ENCODE results near the gene INAVA. TPM values are rescaled to one million over a fixed set of nuclear protein-coding genes. Genes with fewer than 3 reads are reported as not detected.

Gene INAVA
- total and polyA plus RNA-seq, 10 of the 15 experiments (the other 5 are each of a cell fraction or from before 2014, with no cell fraction given), result 3.6 to 15.4 (median 9.5) TPM

DNA sequence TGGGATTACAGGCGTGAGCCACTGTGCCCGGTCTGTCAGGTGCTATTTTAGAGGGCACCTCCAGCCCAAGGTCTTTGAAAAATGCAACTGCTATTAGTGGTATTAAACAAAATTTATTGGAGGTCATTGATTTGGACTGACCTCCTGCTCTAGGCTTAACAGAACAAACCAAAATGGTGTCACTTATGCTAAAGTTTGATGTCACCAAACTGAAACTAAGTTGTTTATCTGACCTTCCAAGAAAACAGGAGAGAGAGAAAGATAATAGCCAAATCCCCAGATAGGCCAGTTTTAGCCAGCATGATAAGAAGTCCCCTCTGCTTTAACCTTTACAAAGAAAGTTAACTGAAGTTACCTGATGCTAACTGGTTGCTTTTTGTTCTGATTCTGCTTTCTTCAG lies 8.1 kb upstream of the INAVA start (continued):
- TF ChIP-seq NFYA (IDR thresholded peaks at IDR 0.05; ENCODE audit: borderline replicate concordance, low read depth, low read length) (no peak), STAT1 (conservative IDR thresholded peaks at IDR 0.05) (no peak), MEF2B (IDR thresholded peaks at IDR 0.05; ENCODE audit: partially characterized antibody, poor library complexity, severe bottlenecking) (peak; percentile 60), SRF (IDR thresholded peaks at IDR 0.05; ENCODE audit: low read depth in 2 of 2, low read length in 2 of 2) (no peak), PAX5 (IDR thresholded peaks at IDR 0.05; ENCODE audit: borderline replicate concordance, low read depth, low read length) (no peak), EED (IDR thresholded peaks at IDR 0.05; ENCODE audit: low read depth) (no peak), NR2C1 (IDR thresholded peaks at IDR 0.05) (peak; percentile 40), CHD4 (IDR thresholded peaks at IDR 0.05) (no peak), HDAC6 (IDR thresholded peaks at IDR 0.05; ENCODE audit: unreplicated experiment) (no peak), ZNF384 (IDR thresholded peaks at IDR 0.05; ENCODE audit: borderline replicate concordance, low read depth, low read length) (no peak), ZNF622 (IDR thresholded peaks at IDR 0.05) (no peak), ZNF217 (IDR thresholded peaks at IDR 0.05) (no peak), ZBED1 (IDR thresholded peaks at IDR 0.05; ENCODE audit: borderline replicate concordance) (no peak), MEF2A (IDR thresholded peaks at IDR 0.05; ENCODE audit: insufficient read depth, low read depth, low read length) (no peak), POLR2A (IDR thresholded peaks at IDR 0.05; ENCODE audit: low read depth, low read length) (no peak), LARP7 (IDR thresholded peaks at IDR 0.05) (0 out of 2 replicates have a peak, but pooled peaks have one; percentile 51), HCFC1 (IDR thresholded peaks at IDR 0.05; ENCODE audit: low read length) (no peak), MTA3 (IDR thresholded peaks at IDR 0.05; ENCODE audit: borderline replicate concordance, low read length) (no peak)
- TF ChIP-seq, protein P1, sequence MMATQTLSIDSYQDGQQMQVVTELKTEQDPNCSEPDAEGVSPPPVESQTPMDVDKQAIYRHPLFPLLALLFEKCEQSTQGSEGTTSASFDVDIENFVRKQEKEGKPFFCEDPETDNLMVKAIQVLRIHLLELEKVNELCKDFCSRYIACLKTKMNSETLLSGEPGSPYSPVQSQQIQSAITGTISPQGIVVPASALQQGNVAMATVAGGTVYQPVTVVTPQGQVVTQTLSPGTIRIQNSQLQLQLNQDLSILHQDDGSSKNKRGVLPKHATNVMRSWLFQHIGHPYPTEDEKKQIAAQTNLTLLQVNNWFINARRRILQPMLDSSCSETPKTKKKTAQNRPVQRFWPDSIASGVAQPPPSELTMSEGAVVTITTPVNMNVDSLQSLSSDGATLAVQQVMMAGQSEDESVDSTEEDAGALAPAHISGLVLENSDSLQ (IDR thresholded peaks at IDR 0.05), result no peak
- TF ChIP-seq, protein P2, sequence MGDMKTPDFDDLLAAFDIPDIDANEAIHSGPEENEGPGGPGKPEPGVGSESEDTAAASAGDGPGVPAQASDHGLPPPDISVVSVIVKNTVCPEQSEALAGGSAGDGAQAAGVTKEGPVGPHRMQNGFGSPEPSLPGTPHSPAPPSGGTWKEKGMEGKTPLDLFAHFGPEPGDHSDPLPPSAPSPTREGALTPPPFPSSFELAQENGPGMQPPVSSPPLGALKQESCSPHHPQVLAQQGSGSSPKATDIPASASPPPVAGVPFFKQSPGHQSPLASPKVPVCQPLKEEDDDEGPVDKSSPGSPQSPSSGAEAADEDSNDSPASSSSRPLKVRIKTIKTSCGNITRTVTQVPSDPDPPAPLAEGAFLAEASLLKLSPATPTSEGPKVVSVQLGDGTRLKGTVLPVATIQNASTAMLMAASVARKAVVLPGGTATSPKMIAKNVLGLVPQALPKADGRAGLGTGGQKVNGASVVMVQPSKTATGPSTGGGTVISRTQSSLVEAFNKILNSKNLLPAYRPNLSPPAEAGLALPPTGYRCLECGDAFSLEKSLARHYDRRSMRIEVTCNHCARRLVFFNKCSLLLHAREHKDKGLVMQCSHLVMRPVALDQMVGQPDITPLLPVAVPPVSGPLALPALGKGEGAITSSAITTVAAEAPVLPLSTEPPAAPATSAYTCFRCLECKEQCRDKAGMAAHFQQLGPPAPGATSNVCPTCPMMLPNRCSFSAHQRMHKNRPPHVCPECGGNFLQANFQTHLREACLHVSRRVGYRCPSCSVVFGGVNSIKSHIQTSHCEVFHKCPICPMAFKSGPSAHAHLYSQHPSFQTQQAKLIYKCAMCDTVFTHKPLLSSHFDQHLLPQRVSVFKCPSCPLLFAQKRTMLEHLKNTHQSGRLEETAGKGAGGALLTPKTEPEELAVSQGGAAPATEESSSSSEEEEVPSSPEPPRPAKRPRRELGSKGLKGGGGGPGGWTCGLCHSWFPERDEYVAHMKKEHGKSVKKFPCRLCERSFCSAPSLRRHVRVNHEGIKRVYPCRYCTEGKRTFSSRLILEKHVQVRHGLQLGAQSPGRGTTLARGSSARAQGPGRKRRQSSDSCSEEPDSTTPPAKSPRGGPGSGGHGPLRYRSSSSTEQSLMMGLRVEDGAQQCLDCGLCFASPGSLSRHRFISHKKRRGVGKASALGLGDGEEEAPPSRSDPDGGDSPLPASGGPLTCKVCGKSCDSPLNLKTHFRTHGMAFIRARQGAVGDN (IDR thresholded peaks at IDR 0.05), result peak; percentile 100
- TF ChIP-seq, protein P3, sequence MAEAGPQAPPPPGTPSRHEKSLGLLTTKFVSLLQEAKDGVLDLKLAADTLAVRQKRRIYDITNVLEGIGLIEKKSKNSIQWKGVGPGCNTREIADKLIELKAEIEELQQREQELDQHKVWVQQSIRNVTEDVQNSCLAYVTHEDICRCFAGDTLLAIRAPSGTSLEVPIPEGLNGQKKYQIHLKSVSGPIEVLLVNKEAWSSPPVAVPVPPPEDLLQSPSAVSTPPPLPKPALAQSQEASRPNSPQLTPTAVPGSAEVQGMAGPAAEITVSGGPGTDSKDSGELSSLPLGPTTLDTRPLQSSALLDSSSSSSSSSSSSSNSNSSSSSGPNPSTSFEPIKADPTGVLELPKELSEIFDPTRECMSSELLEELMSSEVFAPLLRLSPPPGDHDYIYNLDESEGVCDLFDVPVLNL (IDR thresholded peaks at IDR 0.05; ENCODE audit: low read depth, low read length), result no peak
- TF ChIP-seq, protein P4, sequence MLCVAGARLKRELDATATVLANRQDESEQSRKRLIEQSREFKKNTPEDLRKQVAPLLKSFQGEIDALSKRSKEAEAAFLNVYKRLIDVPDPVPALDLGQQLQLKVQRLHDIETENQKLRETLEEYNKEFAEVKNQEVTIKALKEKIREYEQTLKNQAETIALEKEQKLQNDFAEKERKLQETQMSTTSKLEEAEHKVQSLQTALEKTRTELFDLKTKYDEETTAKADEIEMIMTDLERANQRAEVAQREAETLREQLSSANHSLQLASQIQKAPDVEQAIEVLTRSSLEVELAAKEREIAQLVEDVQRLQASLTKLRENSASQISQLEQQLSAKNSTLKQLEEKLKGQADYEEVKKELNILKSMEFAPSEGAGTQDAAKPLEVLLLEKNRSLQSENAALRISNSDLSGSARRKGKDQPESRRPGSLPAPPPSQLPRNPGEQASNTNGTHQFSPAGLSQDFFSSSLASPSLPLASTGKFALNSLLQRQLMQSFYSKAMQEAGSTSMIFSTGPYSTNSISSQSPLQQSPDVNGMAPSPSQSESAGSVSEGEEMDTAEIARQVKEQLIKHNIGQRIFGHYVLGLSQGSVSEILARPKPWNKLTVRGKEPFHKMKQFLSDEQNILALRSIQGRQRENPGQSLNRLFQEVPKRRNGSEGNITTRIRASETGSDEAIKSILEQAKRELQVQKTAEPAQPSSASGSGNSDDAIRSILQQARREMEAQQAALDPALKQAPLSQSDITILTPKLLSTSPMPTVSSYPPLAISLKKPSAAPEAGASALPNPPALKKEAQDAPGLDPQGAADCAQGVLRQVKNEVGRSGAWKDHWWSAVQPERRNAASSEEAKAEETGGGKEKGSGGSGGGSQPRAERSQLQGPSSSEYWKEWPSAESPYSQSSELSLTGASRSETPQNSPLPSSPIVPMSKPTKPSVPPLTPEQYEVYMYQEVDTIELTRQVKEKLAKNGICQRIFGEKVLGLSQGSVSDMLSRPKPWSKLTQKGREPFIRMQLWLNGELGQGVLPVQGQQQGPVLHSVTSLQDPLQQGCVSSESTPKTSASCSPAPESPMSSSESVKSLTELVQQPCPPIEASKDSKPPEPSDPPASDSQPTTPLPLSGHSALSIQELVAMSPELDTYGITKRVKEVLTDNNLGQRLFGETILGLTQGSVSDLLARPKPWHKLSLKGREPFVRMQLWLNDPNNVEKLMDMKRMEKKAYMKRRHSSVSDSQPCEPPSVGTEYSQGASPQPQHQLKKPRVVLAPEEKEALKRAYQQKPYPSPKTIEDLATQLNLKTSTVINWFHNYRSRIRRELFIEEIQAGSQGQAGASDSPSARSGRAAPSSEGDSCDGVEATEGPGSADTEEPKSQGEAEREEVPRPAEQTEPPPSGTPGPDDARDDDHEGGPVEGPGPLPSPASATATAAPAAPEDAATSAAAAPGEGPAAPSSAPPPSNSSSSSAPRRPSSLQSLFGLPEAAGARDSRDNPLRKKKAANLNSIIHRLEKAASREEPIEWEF (IDR thresholded peaks at IDR 0.05; ENCODE audit: insufficient replicate concordance, low read depth, low read length), result no peak

All from GM12878 (cell line).